GM21447 (cell line): Measurements from ENCODE around the gene ANO8.

ENCODE experiments used
- ATAC-seq: cut with Tn5 transposase; IDR thresholded peaks from one replicate; pipeline ENCODE4 v1.9.1; 2021; ENCODE audit not compliant: unreplicated experiment

Gene ANO8

DNA sequence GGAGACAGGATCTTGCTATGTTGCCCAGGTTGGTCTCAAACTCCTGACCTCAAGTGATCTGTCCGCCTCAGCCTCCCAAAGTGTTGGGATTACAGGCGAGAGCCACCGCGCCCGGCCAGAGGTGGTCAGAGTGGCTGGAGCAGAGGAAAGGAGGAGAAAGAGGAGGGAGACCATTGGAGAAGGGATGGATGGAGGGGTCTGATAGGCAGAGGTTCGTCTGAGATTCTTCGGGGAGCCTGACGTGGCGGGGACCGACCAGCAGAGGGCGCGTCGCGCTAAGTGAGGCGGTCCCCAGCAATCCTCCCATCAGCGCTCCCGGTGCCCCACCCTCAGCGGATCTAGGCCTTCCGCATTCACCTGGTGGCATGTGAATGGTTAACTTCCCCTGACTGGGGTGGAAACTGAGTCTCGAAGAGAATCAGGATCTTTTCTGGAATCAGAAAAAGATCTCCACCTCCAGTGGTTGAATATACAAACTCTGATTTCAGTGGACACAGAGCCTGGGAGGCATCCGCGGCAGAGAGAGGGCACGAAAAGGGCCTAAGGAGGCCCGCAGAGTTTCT lies 11.5 kb upstream of the ANO8 start:
- no peak for ATAC-seq

- no peak for ATAC-seq
Observed at GRCh38 chr19:17341845-17342244, 7.2 kb upstream of the ANO8 start.

DNA sequence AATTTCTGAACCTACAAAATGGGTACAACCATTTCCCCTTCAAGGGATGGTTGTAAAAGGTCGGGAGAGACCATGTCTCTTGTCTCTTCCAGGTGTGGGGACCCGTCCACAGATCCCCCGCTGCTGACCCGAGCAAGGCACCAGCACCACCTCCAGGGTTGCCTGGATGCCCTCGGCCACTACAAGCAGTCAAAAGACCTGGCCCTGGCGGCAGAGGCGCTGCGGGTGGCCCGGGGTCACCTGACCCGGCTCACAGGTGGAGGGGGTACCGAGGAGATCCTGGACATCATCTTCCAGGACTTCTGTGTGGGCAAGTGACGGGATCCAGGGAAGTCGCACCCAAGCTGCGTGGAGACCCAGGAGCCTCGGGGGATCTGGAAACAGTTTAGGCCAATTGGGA lies 6.7 kb upstream of the ANO8 start:
- ATAC-seq = no peak

DNA sequence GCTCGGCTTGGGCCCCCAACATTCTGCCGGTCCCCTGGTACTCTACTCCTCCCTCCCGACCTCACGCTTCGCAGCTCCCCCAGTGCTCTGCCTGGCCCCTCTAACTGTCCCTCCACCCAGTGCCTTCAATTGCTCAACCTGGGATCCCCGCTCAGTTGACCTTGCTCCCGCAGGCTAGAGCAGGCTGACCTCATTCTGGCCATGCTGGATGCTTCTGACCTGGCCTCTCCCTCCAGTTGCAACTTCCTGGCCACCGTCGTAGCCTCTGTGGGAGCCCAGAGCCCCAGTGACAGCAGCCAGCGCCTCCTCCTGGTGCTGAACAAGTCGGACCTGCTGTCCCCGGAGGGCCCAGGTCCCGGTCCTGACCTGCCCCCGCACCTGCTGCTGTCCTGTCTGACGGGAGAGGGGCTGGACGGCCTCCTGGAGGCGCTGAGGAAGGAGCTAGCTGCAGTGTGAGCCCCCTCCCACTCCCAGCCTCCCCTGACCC lies 6.3 kb upstream of the ANO8 start:
- no peak for ATAC-seq

DNA sequence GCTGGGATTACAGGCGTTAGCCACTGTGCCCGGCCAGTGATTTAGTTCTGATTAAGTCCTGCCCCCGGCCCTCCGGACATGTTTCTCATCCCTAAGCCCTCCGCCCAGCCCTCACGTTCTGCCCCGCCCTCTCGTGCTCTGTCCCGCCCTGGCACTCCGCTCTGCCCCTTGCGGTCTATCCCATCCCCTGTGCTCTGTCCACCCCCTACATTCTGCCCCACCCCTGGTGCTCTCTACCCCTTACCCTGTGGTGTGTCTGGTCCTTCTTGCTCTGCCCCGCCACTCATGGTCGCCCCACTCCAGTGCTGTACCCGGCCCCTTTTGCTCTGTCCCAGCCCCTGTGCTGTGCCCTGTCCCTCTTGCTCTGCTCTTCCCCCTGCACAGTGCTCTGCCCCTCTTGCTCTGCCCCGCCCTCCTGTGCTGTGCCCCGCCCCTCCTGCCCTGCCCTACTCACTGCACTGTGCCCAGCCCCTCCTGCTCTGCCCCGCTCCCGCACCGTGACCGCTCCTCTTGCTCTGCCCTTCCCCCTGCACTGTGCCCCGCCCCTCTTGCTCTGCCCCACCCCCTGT lies 5.7 kb upstream of the ANO8 start:
- no peak for ATAC-seq

DNA sequence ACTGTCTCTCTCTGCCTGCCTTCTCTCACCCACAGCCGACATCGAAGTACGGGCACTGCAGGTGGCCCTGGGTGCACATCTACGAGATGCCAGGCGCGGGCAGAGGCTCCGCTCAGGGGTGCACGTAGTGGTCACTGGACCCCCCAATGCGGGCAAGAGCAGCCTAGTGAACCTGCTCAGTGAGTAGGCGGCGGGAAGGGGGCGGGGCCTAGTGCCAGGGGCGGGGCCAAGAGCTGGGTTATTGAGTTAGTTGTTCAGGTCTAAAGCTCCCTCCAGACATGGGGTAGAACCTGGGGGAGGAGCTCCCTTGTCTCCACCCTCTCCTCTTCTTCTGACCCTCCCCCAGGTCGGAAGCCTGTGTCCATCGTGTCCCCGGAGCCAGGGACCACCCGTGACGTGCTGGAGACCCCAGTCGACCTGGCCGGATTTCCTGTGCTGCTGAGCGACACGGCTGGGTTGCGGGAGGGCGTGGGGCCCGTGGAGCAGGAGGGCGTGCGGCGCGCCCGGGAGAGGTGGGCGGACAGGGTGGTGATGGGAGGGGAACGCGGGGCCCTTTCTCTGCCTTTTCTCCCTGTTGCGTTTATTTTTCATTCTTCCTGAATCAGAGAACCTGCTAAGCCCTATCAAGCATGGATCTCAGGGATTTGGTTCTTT lies 4.6 kb upstream of the ANO8 start:
- ATAC-seq = no peak

- ATAC-seq = no peak
Observed at GRCh38 chr19:17338433-17339078, 3.9 kb upstream of the ANO8 start.

DNA sequence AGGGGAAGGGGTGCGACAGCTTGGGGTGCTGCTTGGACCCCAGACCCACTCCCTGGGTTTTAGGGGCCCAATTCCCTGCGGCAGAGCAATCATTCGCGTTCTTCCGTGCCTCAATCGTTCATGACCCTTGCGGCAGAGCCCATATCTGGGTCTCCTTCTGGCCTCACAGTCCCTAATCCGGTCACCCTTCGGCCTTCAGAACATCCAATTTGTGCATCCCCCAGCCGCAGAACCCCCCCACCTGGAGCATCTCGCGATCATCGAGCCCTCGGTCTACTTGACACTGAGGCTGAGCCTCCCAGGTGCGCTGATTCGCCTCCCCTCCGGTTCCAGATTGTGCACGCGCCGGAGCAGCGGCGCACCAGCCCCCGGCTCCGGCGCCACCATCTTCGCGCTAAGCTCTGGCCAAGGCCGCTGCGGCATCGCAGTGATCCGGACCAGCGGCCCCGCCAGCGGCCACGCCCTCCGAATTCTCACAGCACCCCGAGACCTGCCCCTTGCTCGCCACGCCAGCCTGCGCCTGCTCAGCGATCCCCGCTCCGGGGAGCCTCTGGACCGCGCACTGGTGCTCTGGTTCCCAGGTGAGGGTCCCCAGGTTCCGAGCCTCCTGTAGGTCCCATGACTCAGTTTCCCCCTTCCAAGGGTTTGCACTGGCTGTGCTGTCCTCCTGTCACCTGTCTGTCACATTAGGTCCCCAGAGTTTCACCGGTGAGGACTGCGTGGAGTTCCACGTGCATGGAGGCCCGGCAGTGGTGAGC lies 3.2 kb upstream of the ANO8 start:
- no peak for ATAC-seq

DNA sequence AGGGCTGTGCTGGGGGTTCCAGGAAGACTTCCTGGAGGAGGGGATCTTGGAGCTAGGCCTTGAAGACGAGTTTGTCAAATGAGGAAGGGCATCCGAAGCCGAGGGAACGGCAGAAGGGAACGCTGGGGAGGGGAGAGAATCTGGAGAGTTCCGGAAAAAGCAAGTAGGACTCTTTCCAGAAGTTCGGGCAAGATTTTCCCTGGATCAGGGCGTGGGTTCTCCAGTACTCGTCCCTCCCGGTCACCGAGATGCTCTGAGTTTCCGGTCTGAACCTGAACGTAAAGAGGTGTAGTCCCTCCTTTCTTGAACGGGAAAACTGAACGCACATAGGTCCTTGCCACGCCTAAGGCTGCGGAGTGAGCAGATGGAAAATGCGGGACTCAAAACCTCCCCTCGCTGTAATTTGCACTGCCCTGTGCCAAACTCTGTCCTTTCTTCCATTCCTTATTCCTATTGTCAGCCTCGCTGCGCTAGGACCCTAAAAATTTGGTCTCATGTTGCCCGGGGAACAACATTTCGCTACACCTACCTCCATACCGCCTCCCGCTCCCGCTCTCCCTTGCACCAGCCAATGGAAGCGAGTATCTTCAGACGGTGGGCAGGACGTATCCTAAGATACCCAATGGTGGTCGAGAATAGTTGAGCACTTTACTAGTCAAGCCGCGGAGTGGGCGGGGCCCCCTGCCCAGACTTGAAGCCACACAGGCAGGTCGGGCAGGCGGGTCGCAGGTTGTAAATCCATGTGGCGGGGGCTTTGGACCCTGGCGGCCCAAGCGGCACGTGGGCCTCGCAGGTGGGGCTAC lies 2.4 kb upstream of the ANO8 start, which contains the start of gene GTPBP3:
Gene GTPBP3 (plus strand): TSS at position 682 of the 803 bp plus-strand sequence. CDS start 59 bp downstream, at position 741.
- peak; percentile 67 for ATAC-seq

DNA sequence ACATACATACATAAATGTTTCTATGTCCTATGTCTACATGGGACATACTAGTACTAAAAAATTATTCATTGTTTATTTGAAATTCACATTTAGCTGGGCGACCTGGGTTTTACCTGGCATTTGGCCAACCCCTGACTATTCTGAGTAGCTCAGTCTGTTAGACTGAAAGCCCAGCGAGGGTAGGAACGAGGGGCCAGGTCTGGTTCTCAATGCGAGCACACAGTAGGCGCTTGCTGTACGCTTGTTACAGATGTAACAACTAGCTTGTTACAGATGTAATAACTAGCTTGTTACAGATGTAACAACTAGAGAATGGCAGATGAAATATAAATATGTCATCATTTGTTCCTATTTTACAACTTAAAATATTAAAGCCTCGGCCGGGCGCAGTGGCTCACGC lies 920 bp upstream of the ANO8 start:
- no peak for ATAC-seq

GRCh38 chr19:17333611-17334413 lies 843 bp downstream of the ANO8 start:
- ATAC-seq = no peak

DNA sequence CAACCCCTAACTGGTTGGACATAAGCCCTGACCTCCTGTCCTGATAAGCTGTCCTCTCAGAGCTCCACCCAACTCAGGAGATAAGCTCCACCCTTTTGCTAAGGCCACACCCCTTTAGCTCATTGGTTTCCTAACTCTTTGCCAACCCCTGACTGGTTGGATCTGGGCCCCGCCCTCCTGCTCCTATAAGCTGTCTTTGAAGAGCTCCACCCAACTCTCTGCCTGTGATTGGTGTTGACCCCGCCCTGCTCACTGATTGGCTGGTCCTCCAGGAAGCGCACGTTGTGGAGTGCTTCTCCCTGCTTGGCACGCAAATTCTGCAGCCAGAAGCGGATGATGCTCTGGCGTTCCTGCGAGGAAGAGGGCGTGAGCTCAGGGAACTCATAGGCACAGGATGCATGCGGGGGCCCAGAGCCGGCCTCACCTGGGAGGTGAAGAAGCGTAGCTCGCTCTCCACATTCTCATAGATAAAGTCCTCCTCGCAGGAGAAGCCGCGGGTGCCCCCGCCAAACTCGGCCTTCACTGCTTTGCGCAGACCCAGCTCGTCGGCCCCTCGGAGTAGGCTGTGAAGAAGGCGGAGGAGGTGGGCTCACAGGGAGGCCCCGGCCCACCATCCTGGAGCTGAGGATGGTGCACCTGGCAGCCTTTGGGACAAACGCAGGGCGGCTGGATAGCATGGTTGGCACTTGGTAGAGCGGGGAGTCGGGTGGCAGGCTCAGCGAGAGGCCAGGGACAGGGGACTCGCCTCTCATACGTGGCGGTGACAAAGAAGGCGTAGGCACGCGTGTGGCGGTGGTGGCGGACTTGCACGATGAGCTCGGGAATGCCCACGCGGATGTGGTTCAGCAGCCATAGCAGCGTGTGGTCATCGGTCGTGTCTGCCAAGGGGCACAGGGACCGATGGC lies 1.7 kb downstream of the ANO8 start:
- ATAC-seq = no peak

DNA sequence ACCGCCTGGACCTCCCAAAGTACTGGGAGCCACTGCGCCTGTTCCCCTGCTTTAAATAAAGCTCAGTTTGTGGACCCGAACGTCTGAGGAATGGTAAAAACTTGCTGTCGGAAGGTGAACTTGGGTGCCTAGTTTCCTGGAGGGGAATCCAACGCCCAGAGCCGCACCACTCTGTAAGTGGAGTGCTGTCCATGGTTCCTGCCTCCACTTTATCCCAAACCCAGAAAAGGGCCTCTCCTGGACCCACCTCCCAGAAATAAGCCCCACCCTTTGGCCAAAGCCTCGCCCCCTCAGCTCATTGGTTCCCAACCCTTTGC lies 2.3 kb downstream of the ANO8 start:
- no peak for ATAC-seq

DNA sequence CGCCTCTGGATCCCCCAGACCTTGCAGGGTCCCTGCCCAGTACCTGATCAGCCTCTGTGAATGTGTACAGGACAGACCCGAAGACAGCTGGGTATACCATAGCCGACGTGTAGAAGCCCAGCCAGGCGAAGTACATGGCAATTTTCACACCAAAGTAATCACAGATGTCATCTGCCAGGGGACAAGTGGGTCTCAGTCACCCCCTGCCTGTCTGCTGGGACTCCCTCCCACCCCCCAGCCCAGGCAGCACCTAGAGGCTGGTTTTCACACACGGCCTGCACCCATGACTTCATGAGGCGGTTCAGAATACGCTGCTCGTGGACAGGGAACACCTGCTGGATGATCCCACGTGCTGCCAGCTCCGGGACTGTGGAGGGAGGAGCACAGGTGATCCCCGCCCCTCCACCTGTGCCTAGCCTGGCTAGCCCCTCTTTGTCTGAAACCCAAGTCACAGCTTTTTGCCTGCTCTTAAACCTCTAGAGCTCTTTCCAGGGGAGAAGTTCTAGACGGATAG lies 3.6 kb downstream of the ANO8 start:
- ATAC-seq = no peak

- no peak for ATAC-seq
Observed at GRCh38 chr19:17330262-17331044, 4.2 kb downstream of the ANO8 start.

DNA sequence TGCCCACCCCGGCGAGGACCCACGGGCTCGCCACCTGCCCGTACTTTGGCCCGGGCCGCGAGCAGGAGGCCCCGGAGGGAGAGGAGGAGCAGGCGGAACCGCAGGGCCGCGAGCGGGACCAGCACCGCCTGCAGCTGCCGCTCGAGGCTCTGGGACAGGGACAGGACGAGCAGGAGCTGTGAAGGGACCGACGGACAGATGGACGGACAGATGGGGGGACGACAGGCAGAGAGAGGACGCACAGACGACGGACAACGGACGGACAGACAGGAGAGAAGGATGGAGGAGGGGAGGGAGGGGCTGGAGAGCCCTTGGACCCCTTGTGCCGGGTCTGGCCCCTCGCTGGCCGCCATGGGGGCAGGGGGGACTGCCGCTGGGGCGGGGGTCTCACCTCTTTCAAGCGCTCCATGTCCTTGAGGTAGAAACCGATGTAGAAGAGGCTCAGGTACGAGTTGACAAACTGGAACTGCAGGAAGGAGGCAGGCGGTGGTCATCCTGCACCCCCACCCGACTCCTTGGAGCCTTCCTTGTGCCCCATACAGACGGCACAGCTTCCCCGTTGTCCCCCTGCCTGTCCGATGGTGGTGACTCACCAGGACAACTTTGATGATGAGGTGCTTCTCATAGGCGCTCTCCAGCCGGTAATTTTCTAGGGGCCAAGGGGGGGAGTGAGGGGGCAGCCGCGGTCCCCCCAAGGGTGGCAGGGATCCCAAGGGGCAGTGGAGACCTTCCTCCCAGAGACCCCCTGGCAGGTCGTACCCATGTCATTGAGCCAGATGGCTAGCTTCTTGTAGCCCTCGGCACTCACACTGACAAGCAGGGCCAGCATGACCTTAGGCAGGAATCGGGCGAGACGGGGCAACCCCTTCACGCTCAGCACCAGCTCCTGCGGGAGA lies 5.0 kb downstream of the ANO8 start:
- no peak for ATAC-seq
